ENCODE measurements around the gene AMN1. TPM values are rescaled to one million over a fixed set of nuclear protein-coding genes. Genes with fewer than 3 reads are reported as not detected.

AMN1 gene
- polyA plus RNA-seq, 1 donor (not counting 4 experiments of a cell fraction or from before 2014, with no cell fraction given), result 11.3 TPM

DNA sequence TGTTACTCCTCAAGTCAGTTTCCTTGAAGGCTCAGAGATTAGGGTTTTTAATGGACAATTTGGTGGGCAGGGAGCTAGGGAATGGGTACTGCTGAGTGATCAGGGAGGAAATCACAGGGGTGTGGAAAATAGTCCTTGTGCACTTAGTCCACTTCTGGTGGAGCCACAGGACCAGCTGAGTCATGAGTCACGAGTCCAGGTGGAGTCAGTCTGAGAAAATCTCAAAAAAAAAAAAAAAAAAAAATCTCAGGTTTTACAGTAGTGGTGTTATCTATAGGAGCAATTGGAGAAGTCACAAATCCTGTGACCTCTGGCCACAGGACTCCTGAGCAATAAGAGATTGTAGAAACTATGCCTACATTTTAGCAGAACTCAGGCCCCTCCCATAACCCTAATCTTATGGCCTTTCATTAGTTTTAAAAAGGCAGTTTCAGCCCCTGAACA, 28.2 kb upstream of the AMN1 start:
- no peaks in the 10 kb centered on the region for H3K27me3 ChIP-seq (ENCODE audit: control insufficient read depth, extremely low read depth, insufficient read depth, low read length)
- H2AFZ ChIP-seq (ENCODE audit: control insufficient read depth, low read length), result no peak overlapping the region
- H3K9me1 ChIP-seq (ENCODE audit: control insufficient read depth, extremely low read depth, insufficient read depth, low read length), result no peaks in the 10 kb centered on the region
- TF ChIP-seq, protein P1, sequence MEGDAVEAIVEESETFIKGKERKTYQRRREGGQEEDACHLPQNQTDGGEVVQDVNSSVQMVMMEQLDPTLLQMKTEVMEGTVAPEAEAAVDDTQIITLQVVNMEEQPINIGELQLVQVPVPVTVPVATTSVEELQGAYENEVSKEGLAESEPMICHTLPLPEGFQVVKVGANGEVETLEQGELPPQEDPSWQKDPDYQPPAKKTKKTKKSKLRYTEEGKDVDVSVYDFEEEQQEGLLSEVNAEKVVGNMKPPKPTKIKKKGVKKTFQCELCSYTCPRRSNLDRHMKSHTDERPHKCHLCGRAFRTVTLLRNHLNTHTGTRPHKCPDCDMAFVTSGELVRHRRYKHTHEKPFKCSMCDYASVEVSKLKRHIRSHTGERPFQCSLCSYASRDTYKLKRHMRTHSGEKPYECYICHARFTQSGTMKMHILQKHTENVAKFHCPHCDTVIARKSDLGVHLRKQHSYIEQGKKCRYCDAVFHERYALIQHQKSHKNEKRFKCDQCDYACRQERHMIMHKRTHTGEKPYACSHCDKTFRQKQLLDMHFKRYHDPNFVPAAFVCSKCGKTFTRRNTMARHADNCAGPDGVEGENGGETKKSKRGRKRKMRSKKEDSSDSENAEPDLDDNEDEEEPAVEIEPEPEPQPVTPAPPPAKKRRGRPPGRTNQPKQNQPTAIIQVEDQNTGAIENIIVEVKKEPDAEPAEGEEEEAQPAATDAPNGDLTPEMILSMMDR (optimal IDR thresholded peaks at IDR 0.05 in 1 of 3, IDR thresholded peaks at IDR 0.05 in 1 of 3, conservative IDR thresholded peaks at IDR 0.05 in 1 of 3; ENCODE audit: extremely low read depth in 1 of 3, insufficient read depth in 2 of 3, low read length in 3 of 3), result no peak
- no peak for TF ChIP-seq EZH2 (IDR thresholded peaks at IDR 0.05; ENCODE audit: low read length)
- H3K4me1 ChIP-seq (ENCODE audit: control insufficient read depth, extremely low read depth, insufficient read depth, low read length), result peaks cover 2% of the 10 kb centered on the region
- H3K79me2 ChIP-seq (ENCODE audit: control insufficient read depth, insufficient read depth, low read length), result no peaks in the 10 kb centered on the region
- no peaks in the 10 kb centered on the region for H3K36me3 ChIP-seq (ENCODE audit: control insufficient read depth in 2 of 2, extremely low read depth in 1 of 2, insufficient read depth in 2 of 2, low read length in 2 of 2)
- no peaks in the 10 kb centered on the region for H3K9me3 ChIP-seq (ENCODE audit: control insufficient read depth, low read depth, low read length)
- no peak overlapping the region for H3K9ac ChIP-seq (ENCODE audit: control insufficient read depth, extremely low read depth, insufficient read depth, low read length)
- FAIRE-seq (no peak), DNase-seq (ENCODE audit: low read depth, low spot score) (no peak)
- H3K4me3 ChIP-seq (ENCODE audit: control insufficient read depth in 2 of 3, extremely low read depth in 1 of 3, insufficient read depth in 2 of 3, low read depth in 1 of 3, low read length in 3 of 3), result no peak overlapping the region
- no peaks in the 10 kb centered on the region for H4K20me1 ChIP-seq (ENCODE audit: control insufficient read depth, extremely low read depth, insufficient read depth, low read length)
- dilution Hi-C loops (cut with MboI; ENCODE audit: extremely low pct_ligation_motif_present, low sequenced_read_pairs), result no loop called here
- H3K4me2 ChIP-seq (ENCODE audit: control insufficient read depth, extremely low read depth, insufficient read depth, low read depth, low read length), result no peak overlapping the region
- peak overlapping the region; percentile 68 for H3K27ac ChIP-seq (ENCODE audit: control insufficient read depth, insufficient read depth, low read length)

DNA sequence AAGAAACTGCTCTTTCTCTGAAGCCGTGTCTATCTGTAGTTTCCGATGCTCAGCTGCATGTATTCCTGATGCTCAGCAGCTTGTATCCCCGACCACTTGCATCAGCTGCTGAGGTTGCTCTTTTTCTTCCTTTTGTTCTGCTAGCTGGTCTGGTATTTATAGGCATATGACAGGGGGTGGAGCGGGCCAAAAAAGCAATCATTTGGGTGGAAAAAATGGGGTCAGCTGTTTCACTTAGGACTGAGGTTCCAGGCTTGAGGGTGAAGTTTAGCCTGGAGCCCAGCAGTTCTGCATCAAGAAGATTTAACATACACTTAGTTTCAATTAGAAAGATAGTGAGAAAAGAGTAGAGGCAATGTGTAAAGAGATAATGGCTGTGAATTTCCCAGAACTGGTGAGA, 23.6 kb upstream of the AMN1 start:
- no peak for FAIRE-seq
- TF ChIP-seq, protein P1 (optimal IDR thresholded peaks at IDR 0.05 in 1 of 3, IDR thresholded peaks at IDR 0.05 in 1 of 3, conservative IDR thresholded peaks at IDR 0.05 in 1 of 3; ENCODE audit: extremely low read depth in 1 of 3, insufficient read depth in 2 of 3, low read length in 3 of 3), result no peak
- no peak for TF ChIP-seq EZH2 (IDR thresholded peaks at IDR 0.05; ENCODE audit: low read length)

More for the DNA sequence above, 23.6 kb upstream of the AMN1 start:
- H3K4me3 ChIP-seq (ENCODE audit: control insufficient read depth in 2 of 3, extremely low read depth in 1 of 3, insufficient read depth in 2 of 3, low read depth in 1 of 3, low read length in 3 of 3), result no peak overlapping the region
- no peak overlapping the region for H3K9ac ChIP-seq (ENCODE audit: control insufficient read depth, extremely low read depth, insufficient read depth, low read length)
- H3K27ac ChIP-seq (ENCODE audit: control insufficient read depth, insufficient read depth, low read length), result no peak overlapping the region
- H3K9me3 ChIP-seq (ENCODE audit: control insufficient read depth, low read depth, low read length), result peaks cover 2% of the 10 kb centered on the region
- no peaks in the 10 kb centered on the region for H3K36me3 ChIP-seq (ENCODE audit: control insufficient read depth in 2 of 2, extremely low read depth in 1 of 2, insufficient read depth in 2 of 2, low read length in 2 of 2)
- no peaks in the 10 kb centered on the region for H3K9me1 ChIP-seq (ENCODE audit: control insufficient read depth, extremely low read depth, insufficient read depth, low read length)
- dilution Hi-C loops (cut with MboI; ENCODE audit: extremely low pct_ligation_motif_present, low sequenced_read_pairs), result no loop called here
- no peaks in the 10 kb centered on the region for H3K79me2 ChIP-seq (ENCODE audit: control insufficient read depth, insufficient read depth, low read length)
- no peak overlapping the region for H3K4me2 ChIP-seq (ENCODE audit: control insufficient read depth, extremely low read depth, insufficient read depth, low read depth, low read length)
- no peak for DNase-seq (ENCODE audit: low read depth, low spot score)
- no peaks in the 10 kb centered on the region for H3K27me3 ChIP-seq (ENCODE audit: control insufficient read depth, extremely low read depth, insufficient read depth, low read length)
- H4K20me1 ChIP-seq (ENCODE audit: control insufficient read depth, extremely low read depth, insufficient read depth, low read length), result no peaks in the 10 kb centered on the region
- no peak overlapping the region for H2AFZ ChIP-seq (ENCODE audit: control insufficient read depth, low read length)
- H3K4me1 ChIP-seq (ENCODE audit: control insufficient read depth, extremely low read depth, insufficient read depth, low read length), result peaks cover 16% of the 10 kb centered on the region

Measured in keratinocyte (primary cell).